Activated CD8-positive, alpha-beta memory T cell treated with anti-CD3 and anti-CD28 coated beads for 24 hours (primary cell): ENCODE results near the gene NUDT4B.
"Not testable (repeated sequence)": the region's sequence is repeated elsewhere in the genome, so short reads cannot be mapped to it uniquely, and the experiment has no call there.

Experiments used
- DNase-seq: peaks from one replicate; pipeline ENCODE4 v3.0.0-alpha.2; 2020

Gene NUDT4B

GRCh38 chr1:148743200-148743599 is 5.4 kb upstream of the NUDT4B start:
- not testable (repeated sequence) for DNase-seq

- DNase-seq: not testable (repeated sequence)
Observed at GRCh38 chr1:148743726-148744720, 4.6 kb upstream of the NUDT4B start.

GRCh38 chr1:148749335-148749681 is 734 bp downstream of the NUDT4B start:
- not testable (repeated sequence) for DNase-seq

GRCh38 chr1:148756231-148756630 is 7.7 kb downstream of the NUDT4B start:
- DNase-seq: not testable (repeated sequence)

- not testable (repeated sequence) for DNase-seq
Observed at GRCh38 chr1:148757446-148757845, 8.9 kb downstream of the NUDT4B start.

GRCh38 chr1:148758412-148758811 is 9.8 kb downstream of the NUDT4B start:
- DNase-seq: not testable (repeated sequence)

- DNase-seq: not testable (repeated sequence)
Observed at GRCh38 chr1:148758925-148759324, 10.4 kb downstream of the NUDT4B start.

GRCh38 chr1:148759749-148760148 is 11.2 kb downstream of the NUDT4B start:
- peak; percentile 59 for DNase-seq

GRCh38 chr1:148760206-148760605 is 11.6 kb downstream of the NUDT4B start:
- DNase-seq: not testable (repeated sequence)

- DNase-seq: not testable (repeated sequence)
Observed at GRCh38 chr1:148761360-148761759, 12.8 kb downstream of the NUDT4B start.

GRCh38 chr1:148765238-148766019 is 16.9 kb downstream of the NUDT4B start:
- not testable (repeated sequence) for DNase-seq

- not testable (repeated sequence) for DNase-seq
Observed at GRCh38 chr1:148768541-148768940, 20.0 kb downstream of the NUDT4B start.

GRCh38 chr1:148769495-148769894 is 20.9 kb downstream of the NUDT4B start:
- DNase-seq: not testable (repeated sequence)

GRCh38 chr1:148773690-148774089 is 25.1 kb downstream of the NUDT4B start:
- DNase-seq: not testable (repeated sequence)

- not testable (repeated sequence) for DNase-seq
Observed at GRCh38 chr1:148774102-148774501, 25.5 kb downstream of the NUDT4B start.

- DNase-seq: not testable (repeated sequence)
Observed at GRCh38 chr1:148775263-148775662, 26.7 kb downstream of the NUDT4B start.

- not testable (repeated sequence) for DNase-seq
Observed at GRCh38 chr1:148777649-148778048, 29.1 kb downstream of the NUDT4B start.

- DNase-seq: not testable (repeated sequence)
Observed at GRCh38 chr1:148780404-148780803, 31.8 kb downstream of the NUDT4B start.

GRCh38 chr1:148791543-148792099 is 43.0 kb downstream of the NUDT4B start:
- DNase-seq: not testable (repeated sequence)

- DNase-seq: not testable (repeated sequence)
Observed at GRCh38 chr1:148793762-148794332, 45.3 kb downstream of the NUDT4B start.
